Measurements from ENCODE around the gene KCNJ14. TPM values are rescaled to one million over a fixed set of nuclear protein-coding genes. Genes with fewer than 3 reads are reported as not detected.
A peak's percentile ranks its signal among the peaks of the same experiment; 100 is the strongest.

The KCNJ14 gene
- 1 to 10 TPM; 1.4 to 1.5 TPM for total RNA-seq

GRCh38 chr19:48455171-48455907 is at the start of gene KCNJ14:
KCNJ14 (plus strand) TSS chr19:48455574; CDS start chr19:48461725, 6,151 bp downstream.
- peaks cover 33% of the 10 kb centered on the region for H3K36me3 Mint-ChIP-seq (ENCODE audit: low read depth)
- H3K4me3 Mint-ChIP-seq = no peak within 1 kb of the TSS
- DNase-seq (no peak), ATAC-seq (peak; percentile 6)
- CTCF ChIA-PET = no interaction called here
- no peaks in the 10 kb centered on the region for H3K9me3 Mint-ChIP-seq (ENCODE audit: insufficient read depth)
- H3K4me1 Mint-ChIP-seq (ENCODE audit: low read depth) = peaks cover 10% of the 10 kb centered on the region
- POLR2A ChIA-PET = interaction anchor here (1.0 kb wide), 1 partner anchor 9 kb away, joined by 3 read pairs; the partner anchor contains the start of gene GRWD1
- H3K27ac Mint-ChIP-seq = no peak within 1 kb of the TSS
- no peaks in the 10 kb centered on the region for H3K27me3 Mint-ChIP-seq (ENCODE audit: low read depth)

DNA sequence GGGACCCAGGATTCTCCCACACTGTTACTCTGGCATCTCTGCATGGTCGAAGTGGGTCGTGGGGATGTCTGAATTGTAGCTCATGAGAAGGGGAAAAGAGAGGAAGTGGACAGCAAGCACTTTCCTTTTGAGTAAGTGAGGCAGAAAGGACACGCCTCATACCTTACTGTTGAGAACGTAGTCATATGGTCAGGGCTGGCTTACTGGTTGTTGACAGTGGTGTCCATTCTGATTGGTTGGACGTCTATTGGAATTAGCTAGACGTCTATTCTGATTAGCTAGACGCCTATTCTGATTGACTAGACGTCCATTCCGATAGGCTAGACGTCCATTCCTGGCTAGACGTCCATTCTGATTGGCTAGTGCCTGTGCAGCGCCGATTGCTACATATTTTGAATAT is 49.5 kb upstream of the KCNJ14 start:
- H3K4me1 Mint-ChIP-seq (ENCODE audit: low read depth) = peaks cover 17% of the 10 kb centered on the region
- no peaks in the 10 kb centered on the region for H3K36me3 Mint-ChIP-seq (ENCODE audit: low read depth)
- H3K27me3 Mint-ChIP-seq (ENCODE audit: low read depth) = peaks cover 13% of the 10 kb centered on the region
- no peaks in the 10 kb centered on the region for H3K9me3 Mint-ChIP-seq (ENCODE audit: insufficient read depth)
- DNase-seq (no peak), ATAC-seq (no peak)
- H3K27ac Mint-ChIP-seq = no peak overlapping the region
- ChIA-PET CTCF (interaction anchor here (1.9 kb wide), 1 partner anchor 15 kb away, joined by 14 read pairs; the partner anchor contains the start of gene KDELR1), POLR2A (interaction anchor here (0.5 to 1.2 kb wide), 2 partner anchors 11 to 12 kb away, joined by 3 to 6 read pairs; no protein-coding TSS in a partner anchor)
- H3K4me3 Mint-ChIP-seq = no peak overlapping the region

DNA sequence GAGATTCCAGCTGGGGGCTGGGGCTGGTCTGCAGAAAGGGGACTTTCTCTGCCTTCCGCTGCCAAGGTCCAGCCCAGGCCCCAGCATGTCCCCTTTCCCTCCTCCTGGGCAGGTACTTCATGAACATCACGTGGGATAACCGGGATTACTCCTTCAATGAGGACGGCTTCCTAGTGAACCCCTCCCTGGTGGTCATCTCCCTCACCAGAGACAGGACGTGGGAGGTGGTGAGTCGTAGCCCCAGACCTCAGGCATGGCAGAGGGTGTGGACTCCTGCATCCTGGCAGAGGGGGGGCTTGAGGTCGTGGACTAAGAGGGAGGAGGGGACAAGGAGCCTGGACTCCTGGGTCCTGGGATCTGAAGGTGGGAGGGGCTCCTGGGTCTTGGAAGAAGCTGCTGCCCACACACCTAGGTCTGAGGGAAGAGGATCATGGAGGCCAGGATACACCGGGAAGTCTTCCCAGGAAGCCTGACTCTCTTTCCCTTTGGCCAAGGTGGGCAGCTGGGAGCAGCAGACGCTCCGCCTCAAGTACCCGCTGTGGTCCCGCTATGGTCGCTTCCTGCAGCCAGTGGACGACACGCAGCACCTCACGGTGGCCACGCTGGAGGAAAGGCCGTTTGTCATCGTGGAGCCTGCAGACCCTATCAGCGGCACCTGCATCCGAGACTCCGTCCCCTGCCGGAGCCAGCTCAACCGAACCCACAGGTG is 41.3 kb upstream of the KCNJ14 start:
- Mint-ChIP-seq H3K4me3 (no peak overlapping the region), H3K27me3 (ENCODE audit: low read depth) (peaks cover 31% of the 10 kb centered on the region)

GRCh38 chr19:48415395-48415794 is 40.0 kb upstream of the KCNJ14 start:
- peak; percentile 85 for DNase-seq
- H3K4me1 Mint-ChIP-seq (ENCODE audit: low read depth) = peaks cover 38% of the 10 kb centered on the region
- ChIA-PET CTCF (interaction anchor here (1.4 to 1.8 kb wide), 2 partner anchors 12 to 24 kb away, joined by 8 to 10 read pairs; partner anchors contain the start of gene KDELR1), POLR2A (no interaction called here)
- H3K27me3 Mint-ChIP-seq (ENCODE audit: low read depth) = peaks cover 31% of the 10 kb centered on the region
- H3K4me3 Mint-ChIP-seq = peak overlapping the region; percentile 22
- ATAC-seq = peak; percentile 61
- no peak overlapping the region for H3K27ac Mint-ChIP-seq
- H3K9me3 Mint-ChIP-seq (ENCODE audit: insufficient read depth) = no peaks in the 10 kb centered on the region
- no peaks in the 10 kb centered on the region for H3K36me3 Mint-ChIP-seq (ENCODE audit: low read depth)

More for the DNA sequence above, 41.3 kb upstream of the KCNJ14 start:
- Mint-ChIP-seq H3K36me3 (ENCODE audit: low read depth) (no peaks in the 10 kb centered on the region), H3K4me1 (ENCODE audit: low read depth) (peaks cover 34% of the 10 kb centered on the region), H3K27ac (no peak overlapping the region), H3K9me3 (ENCODE audit: insufficient read depth) (no peaks in the 10 kb centered on the region)
- ChIA-PET POLR2A (no interaction called here), CTCF (interaction anchor here (0.6 to 1.8 kb wide), 3 partner anchors 11 to 802 kb away, joined by 3 to 10 read pairs (median 8); partner anchors contain the start of gene KDELR1)
- DNase-seq (no peak), ATAC-seq (no peak)

DNA sequence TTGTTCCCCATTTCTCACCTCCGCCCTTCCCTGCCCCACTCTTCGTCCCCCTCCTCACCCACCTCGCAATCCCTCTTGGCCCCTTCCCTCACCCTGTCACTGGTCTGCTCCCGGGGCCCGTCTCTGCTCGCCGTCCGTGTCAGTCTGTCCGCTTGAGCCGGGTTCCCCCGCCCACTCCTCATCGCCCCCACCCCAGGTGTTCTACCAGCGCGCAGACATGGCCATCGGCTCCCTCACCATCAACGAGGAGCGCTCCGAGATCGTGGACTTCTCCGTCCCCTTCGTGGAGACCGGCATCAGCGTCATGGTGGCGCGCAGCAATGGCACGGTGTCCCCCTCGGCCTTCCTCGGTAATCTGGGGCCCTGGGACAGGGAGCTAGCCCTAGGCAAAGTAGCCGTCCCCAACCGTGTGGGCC is 39.6 kb upstream of the KCNJ14 start:
- Mint-ChIP-seq H3K27me3 (ENCODE audit: low read depth) (peaks cover 31% of the 10 kb centered on the region), H3K4me3 (peak overlapping the region; percentile 22), H3K9me3 (ENCODE audit: insufficient read depth) (no peaks in the 10 kb centered on the region), H3K27ac (no peak overlapping the region), H3K36me3 (ENCODE audit: low read depth) (no peaks in the 10 kb centered on the region), H3K4me1 (ENCODE audit: low read depth) (peaks cover 38% of the 10 kb centered on the region)
- ChIA-PET POLR2A (no interaction called here), CTCF (interaction anchor here (1.0 kb wide), 1 partner anchor 25 kb away, joined by 5 read pairs; the partner anchor contains the start of gene KDELR1)
- ATAC-seq (no peak), DNase-seq (no peak)

DNA sequence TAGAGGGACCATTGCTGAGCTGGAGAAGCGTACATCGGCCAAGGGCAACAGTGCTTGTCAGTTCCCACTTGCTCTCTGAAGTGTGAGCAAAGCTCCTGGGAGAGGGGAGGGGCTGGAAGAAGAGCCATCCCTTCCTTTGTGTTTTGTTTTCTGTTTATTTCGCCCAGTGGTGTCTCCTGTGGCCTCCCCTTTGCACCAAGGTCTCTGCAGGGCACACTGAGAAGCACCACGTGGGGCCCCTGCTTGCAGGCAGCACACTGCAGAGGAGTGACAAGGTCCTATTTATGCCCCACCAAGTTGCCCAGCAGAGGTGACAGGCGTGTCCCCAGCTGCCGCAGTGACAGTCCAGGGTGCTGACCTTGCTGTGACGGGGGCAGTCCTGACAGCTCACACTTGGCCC is 38.0 kb upstream of the KCNJ14 start:
- POLR2A ChIA-PET = interaction anchor here (1.5 kb wide), 1 partner anchor 12 kb away, joined by 6 read pairs; no protein-coding TSS in a partner anchor
- H3K27ac Mint-ChIP-seq = no peak overlapping the region
- CTCF ChIA-PET = interaction anchor here (1.0 kb wide), 1 partner anchor 10 kb away, joined by 3 read pairs; no protein-coding TSS in a partner anchor
- no peaks in the 10 kb centered on the region for H3K36me3 Mint-ChIP-seq (ENCODE audit: low read depth)
- ATAC-seq (no peak), DNase-seq (no peak)
- peaks cover 38% of the 10 kb centered on the region for H3K4me1 Mint-ChIP-seq (ENCODE audit: low read depth)
- H3K27me3 Mint-ChIP-seq (ENCODE audit: low read depth) = peaks cover 28% of the 10 kb centered on the region
- H3K9me3 Mint-ChIP-seq (ENCODE audit: insufficient read depth) = no peaks in the 10 kb centered on the region
- no peak overlapping the region for H3K4me3 Mint-ChIP-seq

- no peaks in the 10 kb centered on the region for H3K9me3 Mint-ChIP-seq (ENCODE audit: insufficient read depth)
- H3K27ac Mint-ChIP-seq = peak overlapping the region; percentile 90
- peaks cover 37% of the 10 kb centered on the region for H3K4me1 Mint-ChIP-seq (ENCODE audit: low read depth)
- peak overlapping the region; percentile 76 for H3K4me3 Mint-ChIP-seq
- no peaks in the 10 kb centered on the region for H3K36me3 Mint-ChIP-seq (ENCODE audit: low read depth)
- ChIA-PET POLR2A (interaction anchor here (1.5 kb wide), 1 partner anchor 13 kb away, joined by 6 read pairs; no protein-coding TSS in a partner anchor), CTCF (no interaction called here)
- H3K27me3 Mint-ChIP-seq (ENCODE audit: low read depth) = peaks cover 28% of the 10 kb centered on the region
- ATAC-seq (no peak), DNase-seq (no peak)
Observed at GRCh38 chr19:48418317-48419064, 36.9 kb upstream of the KCNJ14 start.

- peak overlapping the region; percentile 76 for H3K4me3 Mint-ChIP-seq
- H3K27me3 Mint-ChIP-seq (ENCODE audit: low read depth) = peaks cover 23% of the 10 kb centered on the region
- ATAC-seq (peak; percentile 80), DNase-seq (peak; percentile 81)
- CTCF ChIA-PET = interaction anchor here (0.7 to 1.1 kb wide), 2 partner anchors 16 to 71 kb away, joined by 3 read pairs; no protein-coding TSS in a partner anchor
- no peaks in the 10 kb centered on the region for H3K9me3 Mint-ChIP-seq (ENCODE audit: insufficient read depth)
- H3K27ac Mint-ChIP-seq = peak overlapping the region; percentile 90
- peaks cover 31% of the 10 kb centered on the region for H3K4me1 Mint-ChIP-seq (ENCODE audit: low read depth)
- no peaks in the 10 kb centered on the region for H3K36me3 Mint-ChIP-seq (ENCODE audit: low read depth)
- POLR2A ChIA-PET = no interaction called here
Observed at GRCh38 chr19:48419158-48419920, 36.0 kb upstream of the KCNJ14 start.

DNA sequence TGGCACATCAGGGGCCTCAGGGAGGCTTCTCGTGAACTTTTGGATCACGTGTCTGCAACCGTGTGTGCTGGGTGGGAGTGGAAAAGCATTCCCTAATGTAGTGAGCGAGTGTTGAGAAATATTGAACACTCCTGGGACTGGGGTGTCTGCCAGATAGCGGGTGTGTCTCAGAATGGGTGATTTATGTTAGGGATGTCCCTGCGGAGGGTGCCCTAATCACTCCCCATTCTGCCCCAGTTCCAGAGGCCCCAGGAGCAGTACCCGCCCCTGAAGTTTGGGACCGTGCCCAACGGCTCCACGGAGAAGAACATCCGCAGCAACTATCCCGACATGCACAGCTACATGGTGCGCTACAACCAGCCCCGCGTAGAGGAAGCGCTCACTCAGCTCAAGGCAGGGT is 33.8 kb upstream of the KCNJ14 start:
- CTCF ChIA-PET = no interaction called here
- DNase-seq = no peak
- ATAC-seq = no peak

DNA sequence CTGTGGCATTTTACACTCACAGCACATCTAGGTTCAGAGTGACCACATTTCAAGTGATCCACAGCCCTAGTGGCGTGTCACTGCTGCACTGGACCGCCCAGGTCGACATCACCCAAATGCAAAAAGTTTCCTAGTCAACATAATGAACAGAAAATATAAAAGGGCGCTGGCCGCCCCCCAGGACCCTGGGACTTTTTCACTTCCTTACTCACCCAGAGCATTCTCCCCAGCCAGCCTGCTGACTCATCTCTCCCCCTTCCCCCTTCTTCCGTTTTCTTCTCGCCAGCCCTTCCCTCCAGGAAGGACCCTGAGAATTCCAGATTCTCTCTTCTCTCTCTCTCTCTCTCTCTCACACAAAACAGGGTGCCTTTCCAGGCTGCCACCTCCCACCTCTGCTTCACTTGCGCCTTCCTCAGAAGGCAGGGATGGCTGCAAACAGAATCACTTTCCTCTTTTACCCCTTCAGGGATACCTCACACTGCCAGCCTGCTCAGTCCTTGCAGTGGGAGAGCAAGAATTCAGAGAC is 30.6 kb upstream of the KCNJ14 start:
- H3K27me3 Mint-ChIP-seq (ENCODE audit: low read depth) = peaks cover 2% of the 10 kb centered on the region
- H3K9me3 Mint-ChIP-seq (ENCODE audit: insufficient read depth) = no peaks in the 10 kb centered on the region
- POLR2A ChIA-PET = no interaction called here
- no peak overlapping the region for H3K27ac Mint-ChIP-seq
- no peak overlapping the region for H3K4me3 Mint-ChIP-seq
- no peaks in the 10 kb centered on the region for H3K36me3 Mint-ChIP-seq (ENCODE audit: low read depth)
- ATAC-seq = no peak
- CTCF ChIA-PET = no interaction called here
- no peak for DNase-seq
- peaks cover 5% of the 10 kb centered on the region for H3K4me1 Mint-ChIP-seq (ENCODE audit: low read depth)

More for the DNA sequence above, 33.8 kb upstream of the KCNJ14 start:
- peaks cover 21% of the 10 kb centered on the region for H3K4me1 Mint-ChIP-seq (ENCODE audit: low read depth)
- H3K27me3 Mint-ChIP-seq (ENCODE audit: low read depth) = peaks cover 11% of the 10 kb centered on the region
- no peaks in the 10 kb centered on the region for H3K36me3 Mint-ChIP-seq (ENCODE audit: low read depth)
- no peak overlapping the region for H3K27ac Mint-ChIP-seq
- no peak overlapping the region for H3K4me3 Mint-ChIP-seq
- POLR2A ChIA-PET = no interaction called here
- no peaks in the 10 kb centered on the region for H3K9me3 Mint-ChIP-seq (ENCODE audit: insufficient read depth)

- no peaks in the 10 kb centered on the region for H3K36me3 Mint-ChIP-seq (ENCODE audit: low read depth)
- ATAC-seq = no peak
- ChIA-PET CTCF (no interaction called here), POLR2A (no interaction called here)
- DNase-seq = no peak
- peaks cover 9% of the 10 kb centered on the region for H3K4me1 Mint-ChIP-seq (ENCODE audit: low read depth)
- peaks cover 5% of the 10 kb centered on the region for H3K9me3 Mint-ChIP-seq (ENCODE audit: insufficient read depth)
- no peak overlapping the region for H3K27ac Mint-ChIP-seq
- no peak overlapping the region for H3K4me3 Mint-ChIP-seq
- H3K27me3 Mint-ChIP-seq (ENCODE audit: low read depth) = peaks cover 5% of the 10 kb centered on the region
Observed at GRCh38 chr19:48428670-48429069, 26.7 kb upstream of the KCNJ14 start.

Measured in activated CD8-positive, alpha-beta T cell treated with anti-CD3 and anti-CD28 coated beads, Interleukin-2, amount 10 ng/mL, durations not matched to agents 7 days and 5 days (primary cell).